RWPE2 (cell line): Measurements from ENCODE around the gene TIMD4.

Experiments used
- ATAC-seq: fragments of 200-7000 bp; cut with Tn5 transposase; 3 replicates; pipeline ENCODE4 v1.9.1; 2021; ENCODE audit warnings: low read depth
- DNase-seq: peaks from one replicate; pipeline ENCODE4 v3.0.0-alpha.2; 2020; ENCODE audit warnings: low spot score
- H3K27ac ChIP-seq: fragments of 450-650 bp; 2 replicates; pipeline ENCODE4 v1.5.1; 2017; ENCODE audit warnings: mild to moderate bottlenecking; ENCODE audit not compliant: poor library complexity, severe bottlenecking
- H3K27me3 ChIP-seq: fragments of 250-450 bp; sonication (Bioruptor Pico); 2 replicates; pipeline ENCODE4 v1.5.1; 2021; ENCODE audit warnings: mild to moderate bottlenecking, moderate library complexity; ENCODE audit not compliant: insufficient read depth, poor library complexity, severe bottlenecking
- H3K36me3 ChIP-seq: fragments of 250-450 bp; sonication (Bioruptor Pico); 2 replicates; pipeline ENCODE4 v1.5.1; 2020; ENCODE audit warnings: low read depth, mild to moderate bottlenecking, moderate library complexity
- H3K4me1 ChIP-seq: fragments of 250-450 bp; sonication (Bioruptor Pico); 2 replicates; pipeline ENCODE4 v1.5.1; 2021; ENCODE audit warnings: mild to moderate bottlenecking, moderate library complexity; ENCODE audit not compliant: insufficient read depth, poor library complexity, severe bottlenecking
- H3K4me3 ChIP-seq: fragments of 250-450 bp; sonication (Bioruptor Pico); 2 replicates; pipeline ENCODE4 v1.5.1; 2021; ENCODE audit warnings: mild to moderate bottlenecking, moderate library complexity; ENCODE audit not compliant: severe bottlenecking
- H3K9me3 ChIP-seq: fragments of 250-450 bp; sonication (Bioruptor Pico); 2 replicates; pipeline ENCODE4 v1.5.1; 2021; ENCODE audit warnings: mild to moderate bottlenecking, moderate library complexity; ENCODE audit not compliant: severe bottlenecking
- CTCF ChIP-seq: fragments of 450-650 bp; IDR thresholded peaks from one replicate; pipeline ENCODE4 v1.5.1; 2017; ENCODE audit warnings: mild to moderate bottlenecking, moderate library complexity; ENCODE audit not compliant: poor library complexity, severe bottlenecking

Gene TIMD4

DNA sequence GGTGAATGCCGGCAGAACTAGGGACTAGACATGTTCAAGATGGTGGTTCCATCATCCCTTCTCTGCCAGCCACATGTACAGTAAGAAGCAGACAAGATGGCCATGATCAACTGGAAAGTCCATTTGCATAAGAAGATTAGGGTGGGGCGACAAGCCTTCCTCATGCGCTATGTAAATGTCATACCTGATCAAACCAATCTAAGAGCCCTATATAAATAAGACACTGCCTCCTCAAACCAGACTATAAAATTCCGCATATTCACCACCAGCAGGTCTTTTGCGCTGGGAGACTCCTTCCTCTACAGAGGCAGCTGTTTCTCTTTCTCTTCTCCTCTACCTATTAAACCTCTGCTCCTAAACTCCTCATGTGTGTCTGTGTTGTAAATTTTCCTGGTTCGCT is 53.8 kb downstream of the TIMD4 start:
- no peaks in the 10 kb centered on the region for H3K4me1 ChIP-seq
- ATAC-seq (no peak), DNase-seq (no peak)

GRCh38 chr5:156907667-156908066 is 55.4 kb downstream of the TIMD4 start:
- no peak overlapping the region for H3K27ac ChIP-seq
- H3K36me3 ChIP-seq, result no peaks in the 10 kb centered on the region
- DNase-seq (no peak), ATAC-seq (no peak)
- peaks cover 1% of the 10 kb centered on the region for H3K9me3 ChIP-seq
- no peaks in the 10 kb centered on the region for H3K27me3 ChIP-seq
- H3K4me1 ChIP-seq, result no peaks in the 10 kb centered on the region
- no peak for TF ChIP-seq CTCF
- H3K4me3 ChIP-seq, result no peak overlapping the region

More for the DNA sequence above, 53.8 kb downstream of the TIMD4 start:
- no peak for TF ChIP-seq CTCF
- H3K9me3 ChIP-seq, result peaks cover 1% of the 10 kb centered on the region
- no peaks in the 10 kb centered on the region for H3K36me3 ChIP-seq
- no peak overlapping the region for H3K4me3 ChIP-seq
- no peak overlapping the region for H3K27ac ChIP-seq
- no peaks in the 10 kb centered on the region for H3K27me3 ChIP-seq

GRCh38 chr5:156906807-156907206 is 56.2 kb downstream of the TIMD4 start:
- Histone ChIP-seq H3K27me3 (no peaks in the 10 kb centered on the region), H3K27ac (no peak overlapping the region), H3K36me3 (no peaks in the 10 kb centered on the region), H3K4me3 (no peak overlapping the region), H3K4me1 (no peaks in the 10 kb centered on the region), H3K9me3 (peaks cover 1% of the 10 kb centered on the region)
- TF ChIP-seq CTCF, result no peak
- DNase-seq (no peak), ATAC-seq (no peak)

DNA sequence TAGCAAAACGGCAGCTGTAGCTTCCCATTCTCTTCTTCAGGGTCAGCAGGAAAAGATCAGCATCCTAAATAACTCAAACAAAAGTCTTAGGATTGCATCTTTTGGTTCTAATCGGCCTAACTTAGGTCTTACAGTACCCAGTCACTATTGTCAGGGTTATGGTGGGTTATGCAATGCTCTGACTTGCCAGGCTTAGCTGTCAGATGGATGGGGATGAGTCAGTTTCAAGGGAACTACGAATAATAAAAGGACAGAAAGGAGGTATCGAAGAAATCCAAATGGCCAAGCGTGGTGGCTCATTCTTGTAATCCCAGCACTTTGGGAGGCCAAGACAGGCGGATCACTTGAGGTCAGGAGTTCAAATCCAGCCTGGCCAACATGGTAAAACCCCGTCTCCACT is 66.5 kb downstream of the TIMD4 start:
- Histone ChIP-seq H3K27me3 (no peaks in the 10 kb centered on the region), H3K4me1 (no peaks in the 10 kb centered on the region), H3K36me3 (no peaks in the 10 kb centered on the region), H3K9me3 (peaks cover 5% of the 10 kb centered on the region), H3K27ac (no peak overlapping the region), H3K4me3 (no peak overlapping the region)
- ATAC-seq (no peak), DNase-seq (no peak)
- no peak for TF ChIP-seq CTCF

- Histone ChIP-seq H3K27me3 (no peaks in the 10 kb centered on the region), H3K4me1 (no peaks in the 10 kb centered on the region), H3K27ac (no peak overlapping the region), H3K9me3 (peaks cover 3% of the 10 kb centered on the region), H3K36me3 (no peaks in the 10 kb centered on the region), H3K4me3 (no peak overlapping the region)
- DNase-seq, result no peak
- ATAC-seq, result no peak
- no peak for TF ChIP-seq CTCF
Observed at GRCh38 chr5:156893517-156893916, 69.5 kb downstream of the TIMD4 start.
